H1 (cell line): Measurements from ENCODE around the gene ARF3. TPM values are rescaled to one million over a fixed set of nuclear protein-coding genes. Genes with fewer than 3 reads are reported as not detected.

Experiments used
- CEBPB ChIP-seq: IDR thresholded peaks from 2 replicates; pipeline ENCODE4 v1.6.1; 2012; ENCODE audit warnings: low read depth, low read length
- CHD2 ChIP-seq: IDR thresholded peaks from 2 replicates; pipeline ENCODE4 v1.6.1; 2012; ENCODE audit warnings: low read length, improper control_type of control experiment
- CTCF ChIP-seq, 3 experiments: IDR thresholded peaks; 1 replicate in 2 of 3; 2 replicates in 1 of 3; pipeline versions ENCODE4 v1.5.1 to v1.6.1; 2011; ENCODE audit warnings: low read length in 3 of 3, mild to moderate bottlenecking in 3 of 3, inconsistent platforms in 2 of 3, low read depth in 1 of 3, moderate library complexity in 1 of 3; ENCODE audit not compliant: insufficient read depth in 1 of 3; ENCODE audit errors: control extremely low read depth in 1 of 3
- MAX ChIP-seq: IDR thresholded peaks from 2 replicates; pipeline ENCODE4 v1.6.1; 2012; ENCODE audit warnings: inconsistent platforms
- SAP30 ChIP-seq: fragments of 300-600 bp; sonication (generic); IDR thresholded peaks from 2 replicates; pipeline ENCODE4 v1.7.1; 2012; ENCODE audit warnings: low read length, moderate library complexity, mild to moderate bottlenecking, inconsistent platforms; ENCODE audit not compliant: insufficient read depth, insufficient replicate concordance
- SP2 ChIP-seq: IDR thresholded peaks from 2 replicates; pipeline ENCODE4 v1.6.1; 2012; ENCODE audit warnings: mild to moderate bottlenecking, low read length, inconsistent platforms
- SP4 ChIP-seq: IDR thresholded peaks from 2 replicates; pipeline ENCODE4 v1.6.1; 2012; ENCODE audit warnings: low read length, inconsistent platforms
- SRF ChIP-seq: IDR thresholded peaks from 2 replicates; pipeline ENCODE4 v1.6.1; 2011; ENCODE audit warnings: mild to moderate bottlenecking, low read depth, low read length, moderate library complexity
- SUZ12 ChIP-seq: fragments of 200-600 bp; sonication (generic); IDR thresholded peaks from 2 replicates; pipeline ENCODE4 v1.6.1; 2012; ENCODE audit warnings: mild to moderate bottlenecking, inconsistent platforms, low read length, moderate library complexity, mixed read lengths
- TAF1 ChIP-seq: IDR thresholded peaks from 2 replicates; pipeline ENCODE4 v1.6.1; 2011; ENCODE audit warnings: mild to moderate bottlenecking, low read depth, low read length
- TCF12 ChIP-seq: IDR thresholded peaks from 2 replicates; pipeline ENCODE4 v1.6.1; 2011; ENCODE audit warnings: low read depth, mild to moderate bottlenecking, low read length
- TEAD4 ChIP-seq: IDR thresholded peaks from 2 replicates; pipeline ENCODE4 v1.6.1; 2012; ENCODE audit warnings: low read depth, low read length, inconsistent platforms, mixed read lengths
- ZNF274 ChIP-seq: IDR thresholded peaks from 2 replicates; pipeline ENCODE4 v1.7.0; 2012; ENCODE audit warnings: low read length, borderline replicate concordance; ENCODE audit errors: extremely low read depth
- polyA plus RNA-seq, 7 experiments: library from polyadenylated mRNA; depleted of rRNA in 3 of 7; stranded (reverse) in 5 of 7; unstranded in 2 of 7; fragments of >200 nt in 5 of 7; fragments of 200-250 nt in 2 of 7; gene quantifications; 1 replicate in 5 of 7; 2 replicates in 1 of 7; 4 replicates in 1 of 7; pipeline versions ENCODE4 v1.2.1 to v1.2.3, GENCODE V29; 2011 to 2013; ENCODE audit warnings: missing spikeins in 2 of 7, mixed read lengths in 2 of 7
- total RNA-seq: library from RNA; stranded (reverse); fragmentation: NEBNext Ultra II Directional; extraction: Animal tissue kit (Norgen Biotek cat#: 25700); gene quantifications from 2 replicates; pipeline ENCODE4 v1.2.1, GENCODE V29; 2021

ARF3 gene
- total and polyA plus RNA-seq, 2 of the 8 experiments (the other 6 are each of a cell fraction or from before 2014, with no cell fraction given) = 231 to 250 TPM

DNA sequence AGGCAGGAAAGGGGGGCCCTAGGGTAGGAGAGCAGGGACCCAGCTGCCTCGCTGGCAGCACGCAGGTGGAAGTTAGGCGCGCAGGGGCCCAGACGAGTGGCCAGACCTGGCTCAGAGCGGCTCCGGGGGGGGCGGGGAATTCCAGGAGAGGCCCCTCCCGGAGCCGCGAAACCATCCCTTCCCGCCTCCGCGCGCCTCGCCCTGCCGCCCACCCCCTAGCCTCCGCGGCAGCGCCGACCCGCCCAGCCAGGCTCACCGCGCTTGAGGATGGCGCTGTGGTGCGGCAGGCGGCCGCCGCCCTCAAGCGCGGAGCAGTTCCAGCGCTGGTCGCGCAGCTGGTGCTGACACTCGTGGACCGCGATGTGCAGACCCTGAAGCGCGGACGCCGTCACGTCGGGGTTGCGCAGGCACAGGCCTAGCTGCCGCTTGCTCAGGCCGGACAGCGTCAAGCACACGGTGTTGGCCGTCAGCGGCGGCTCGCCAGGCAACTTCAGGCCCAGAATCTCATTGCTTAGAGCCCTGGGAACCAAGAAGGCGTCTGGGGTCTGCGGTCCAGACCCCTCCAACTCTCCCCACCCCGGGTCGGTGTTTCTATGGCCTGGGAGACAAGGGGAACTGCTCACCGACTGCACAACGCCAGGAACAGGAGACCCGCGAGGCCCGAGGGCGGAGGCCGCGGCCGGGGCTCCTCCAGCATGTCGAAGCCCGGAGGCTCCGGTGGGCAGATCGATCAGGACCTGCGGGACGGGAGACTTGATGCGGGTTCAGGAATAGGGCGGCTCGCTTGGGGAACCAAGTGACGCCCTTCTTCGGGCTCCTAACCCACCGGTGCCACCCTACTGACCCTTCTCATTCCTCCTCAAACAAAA, 12.8 kb upstream of the ARF3 start (continued):
- TF ChIP-seq CTCF (IDR thresholded peaks at IDR 0.05; ENCODE audit: control extremely low read depth in 1 of 3, insufficient read depth in 1 of 3, low read depth in 1 of 3, low read length in 3 of 3) (peak in 1 of 3 experiments; percentile 8; a peak in 1 of 4 replicates), ZNF274 (no peak), SP4 (no peak), MAX (peak; percentile 62; the same call in 1 of the 2 replicates), SRF (no peak), SP2 (no peak), CEBPB (no peak), TAF1 (no peak), SAP30 (no peak), SUZ12 (peak; percentile 98), CHD2 (no peak), TCF12 (no peak), TEAD4 (no peak)
